HepG2 (cell line): ENCODE measurements around the gene NOP56. TPM values are rescaled to one million over a fixed set of nuclear protein-coding genes. Genes with fewer than 3 reads are reported as not detected.
A peak's percentile ranks its signal among the peaks of the same experiment; 100 is the strongest.

Experiments
- BRF2 ChIP-seq: sonication (generic); formaldehyde crosslinking; IDR thresholded peaks from 2 replicates; pipeline ENCODE4 v1.8.1; 2022; ENCODE audit warnings: mild to moderate bottlenecking, missing genetic modification reagents
- DNMT3B ChIP-seq: conservative IDR thresholded peaks from 2 replicates; pipeline ENCODE4 v1.6.1; 2016; ENCODE audit warnings: missing biosample characterization, control low read depth
- FOSL1 ChIP-seq: sonication (generic); formaldehyde crosslinking; IDR thresholded peaks from 2 replicates; pipeline ENCODE4 v1.9.0; 2021; ENCODE audit warnings: missing genetic modification reagents, borderline replicate concordance
- GTF3A ChIP-seq: sonication (generic); formaldehyde crosslinking; conservative IDR thresholded peaks from 2 replicates; pipeline ENCODE4 v1.4.0; 2020; ENCODE audit warnings: mild to moderate bottlenecking, missing genetic modification reagents
- MTA3 ChIP-seq: sonication (generic); formaldehyde crosslinking; IDR thresholded peaks from 2 replicates; pipeline ENCODE4 v1.4.0; 2020; ENCODE audit warnings: missing genetic modification reagents
- ZNF142 ChIP-seq: sonication (generic); formaldehyde crosslinking; IDR thresholded peaks from 2 replicates; pipeline ENCODE4 v1.4.0; 2020; ENCODE audit warnings: missing genetic modification reagents
- ZNF597 ChIP-seq: sonication (generic); formaldehyde crosslinking; IDR thresholded peaks from 2 replicates; pipeline ENCODE4 v1.5.0; 2020; ENCODE audit warnings: missing genetic modification reagents
- polyA plus RNA-seq, 8 experiments: library from polyadenylated mRNA; depleted of rRNA in 3 of 8; stranded (reverse) in 7 of 8; unstranded in 1 of 8; fragments of >200 nt; fragmentation: Illumina TruSeq in 4 of 8; extraction: Trizol in 4 of 8; gene quantifications; 2 replicates each; pipeline versions ENCODE4 v1.2.1 to v1.2.3, GENCODE V29; 2011 to 2016; ENCODE audit warnings: low read depth in 4 of 8, missing spikeins in 1 of 8, mixed read lengths in 1 of 8; ENCODE audit not compliant: insufficient read depth in 1 of 8
- total RNA-seq, 5 experiments: library from RNA; depleted of rRNA; stranded (reverse); fragments of >200 nt; fragmentation: Illumina TruSeq; extraction: Trizol; gene quantifications; 2 replicates each; pipeline ENCODE4 v1.2.3, GENCODE V29; 2016; ENCODE audit warnings: low read depth in 1 of 5
- TF ChIP-seq, protein P1 (sequence below): IDR thresholded peaks from 2 replicates; pipeline ENCODE4 v1.6.1; 2018; ENCODE audit warnings: missing genetic modification reagents
- TF ChIP-seq, protein P2 (sequence below): sonication (generic); formaldehyde crosslinking; IDR thresholded peaks from 2 replicates; pipeline ENCODE4 v1.5.0; 2020; ENCODE audit warnings: missing genetic modification reagents, mild to moderate bottlenecking, borderline replicate concordance
- TF ChIP-seq, protein P3 (sequence below): sonication (generic); formaldehyde crosslinking; IDR thresholded peaks from 2 replicates; pipeline ENCODE4 v1.5.0; 2020; ENCODE audit warnings: mild to moderate bottlenecking, missing genetic modification reagents, borderline replicate concordance

NOP56 gene
- total and polyA plus RNA-seq, 2 of the 13 experiments (the other 11 are each of a cell fraction or from before 2014, with no cell fraction given) = 369 to 1,116 TPM

DNA sequence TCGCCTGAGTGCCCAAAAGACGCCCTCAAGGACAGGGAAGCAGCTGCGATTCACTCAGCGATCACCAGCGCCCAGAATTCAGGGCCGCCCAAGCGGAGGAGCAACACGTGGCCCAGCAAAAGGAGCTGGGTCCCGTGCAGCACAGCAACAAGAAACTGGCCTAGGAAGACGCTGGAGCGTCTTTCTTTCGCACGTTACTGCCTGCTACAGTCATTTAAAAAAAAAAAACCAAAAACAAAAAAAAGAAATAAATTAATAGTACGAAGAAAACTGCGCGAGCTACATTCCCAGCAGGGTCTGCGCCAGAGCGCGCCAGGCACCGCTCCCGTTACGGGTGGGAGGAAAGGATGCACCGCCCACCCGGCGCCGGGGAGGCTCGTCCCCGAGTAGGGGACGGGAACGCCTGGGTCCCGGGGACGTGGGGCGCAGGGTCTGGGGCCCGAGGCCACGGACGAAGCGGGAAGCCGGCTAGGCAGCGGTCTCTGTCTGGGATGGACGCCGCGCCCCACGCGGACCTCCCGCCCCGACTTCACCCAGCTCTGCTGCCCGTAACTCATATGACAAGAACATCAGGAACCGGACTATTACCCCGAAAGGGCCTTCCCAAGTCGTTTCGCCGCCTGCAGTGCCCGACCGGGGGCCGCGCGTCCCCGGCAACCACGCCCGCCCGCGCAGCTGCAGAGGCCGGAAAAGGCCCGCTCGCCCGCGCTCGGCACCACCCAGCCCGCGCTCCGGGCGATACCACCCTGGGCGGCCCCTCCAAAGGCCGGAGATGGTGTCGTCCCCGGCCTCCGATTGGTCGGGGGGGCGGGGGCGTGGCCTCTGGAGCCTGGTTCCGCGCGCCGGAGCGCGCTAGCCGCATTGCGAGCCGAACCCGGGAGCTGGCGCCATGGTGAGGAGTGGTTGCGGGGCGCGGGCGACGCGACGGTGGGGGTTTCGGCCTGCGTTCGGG is at the start of gene NOP56 (continued):
- TF ChIP-seq BRF2 (CRISPR knock-in tag) (peak; percentile 62), FOSL1 (no peak), GTF3A (CRISPR knock-in tag) (peak; percentile 96), MTA3 (peak; percentile 55; the same call in 1 of the 2 replicates), DNMT3B (peak; percentile 91; the same call in 1 of the 2 replicates), ZNF597 (CRISPR knock-in tag) (peak; percentile 27; the same call in 1 of the 2 replicates), ZNF142 (CRISPR knock-in tag) (peak; percentile 100)
- TF ChIP-seq, protein P1, sequence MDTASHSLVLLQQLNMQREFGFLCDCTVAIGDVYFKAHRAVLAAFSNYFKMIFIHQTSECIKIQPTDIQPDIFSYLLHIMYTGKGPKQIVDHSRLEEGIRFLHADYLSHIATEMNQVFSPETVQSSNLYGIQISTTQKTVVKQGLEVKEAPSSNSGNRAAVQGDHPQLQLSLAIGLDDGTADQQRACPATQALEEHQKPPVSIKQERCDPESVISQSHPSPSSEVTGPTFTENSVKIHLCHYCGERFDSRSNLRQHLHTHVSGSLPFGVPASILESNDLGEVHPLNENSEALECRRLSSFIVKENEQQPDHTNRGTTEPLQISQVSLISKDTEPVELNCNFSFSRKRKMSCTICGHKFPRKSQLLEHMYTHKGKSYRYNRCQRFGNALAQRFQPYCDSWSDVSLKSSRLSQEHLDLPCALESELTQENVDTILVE (CRISPR knock-in tag) = peak; percentile 63; the same call in 1 of the 2 replicates
- TF ChIP-seq, protein P2, sequence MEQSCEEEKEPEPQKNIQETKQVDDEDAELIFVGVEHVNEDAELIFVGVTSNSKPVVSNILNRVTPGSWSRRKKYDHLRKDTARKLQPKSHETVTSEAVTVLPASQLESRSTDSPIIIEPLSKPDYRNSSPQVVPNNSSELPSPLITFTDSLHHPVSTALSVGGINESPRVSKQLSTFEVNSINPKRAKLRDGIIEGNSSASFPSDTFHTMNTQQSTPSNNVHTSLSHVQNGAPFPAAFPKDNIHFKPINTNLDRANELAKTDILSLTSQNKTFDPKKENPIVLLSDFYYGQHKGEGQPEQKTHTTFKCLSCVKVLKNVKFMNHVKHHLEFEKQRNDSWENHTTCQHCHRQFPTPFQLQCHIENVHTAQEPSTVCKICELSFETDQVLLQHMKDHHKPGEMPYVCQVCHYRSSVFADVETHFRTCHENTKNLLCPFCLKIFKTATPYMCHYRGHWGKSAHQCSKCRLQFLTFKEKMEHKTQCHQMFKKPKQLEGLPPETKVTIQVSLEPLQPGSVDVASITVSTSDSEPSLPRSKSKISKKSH (CRISPR knock-in tag) = peak; percentile 67; the same call in 1 of the 2 replicates
- TF ChIP-seq, protein P3, sequence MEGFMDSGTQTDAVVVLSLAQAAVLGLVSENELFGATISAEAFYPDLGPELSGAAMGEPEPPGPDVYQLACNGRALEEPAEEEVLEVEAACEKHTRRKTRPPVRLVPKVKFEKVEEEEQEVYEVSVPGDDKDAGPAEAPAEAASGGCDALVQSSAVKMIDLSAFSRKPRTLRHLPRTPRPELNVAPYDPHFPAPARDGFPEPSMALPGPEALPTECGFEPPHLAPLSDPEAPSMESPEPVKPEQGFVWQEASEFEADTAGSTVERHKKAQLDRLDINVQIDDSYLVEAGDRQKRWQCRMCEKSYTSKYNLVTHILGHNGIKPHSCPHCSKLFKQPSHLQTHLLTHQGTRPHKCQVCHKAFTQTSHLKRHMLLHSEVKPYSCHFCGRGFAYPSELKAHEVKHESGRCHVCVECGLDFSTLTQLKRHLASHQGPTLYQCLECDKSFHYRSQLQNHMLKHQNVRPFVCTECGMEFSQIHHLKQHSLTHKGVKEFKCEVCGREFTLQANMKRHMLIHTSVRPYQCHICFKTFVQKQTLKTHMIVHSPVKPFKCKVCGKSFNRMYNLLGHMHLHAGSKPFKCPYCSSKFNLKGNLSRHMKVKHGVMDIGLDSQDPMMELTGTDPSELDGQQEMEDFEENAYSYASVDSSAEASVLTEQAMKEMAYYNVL (CRISPR knock-in tag) = peak; percentile 38; the same call in 1 of the 2 replicates
